K562 (cell line): ENCODE results near the gene PGAP2. TPM values are rescaled to one million over a fixed set of nuclear protein-coding genes. Genes with fewer than 3 reads are reported as not detected.

Experiments used
- ATAC-seq: fragments of 200-7000 bp; cut with Tn5 transposase; 3 replicates; pipeline ENCODE4 v1.9.1; 2020; ENCODE audit warnings: moderate library complexity
- BruUV-seq: library from RNA; stranded (reverse); fragments of 400-500 nt; replicated peaks from 2 replicates; lab custom pipeline; 2021; lab: Mats Ljungman, UMichigan
- CTCF ChIA-PET: fragments of 300-600 bp; formaldehyde crosslinking; extraction: SDS; loops from one replicate; lab custom pipeline; 2021; ENCODE audit warnings: low intra/inter-chr PET ratio; lab: Yijun Ruan, JAX
- POLR2A ChIA-PET: fragments of 300-600, 350-650 bp; sonication (Branson Sonifier 250); formaldehyde crosslinking; extraction: SDS; loops from one replicate; lab custom pipeline; 2021; ENCODE audit warnings: antibody characterized with exemption, inconsistent platforms; lab: Yijun Ruan, JAX
- DNase-seq, 4 experiments: peaks; one replicate each; pipeline versions ENCODE4 v3.0.0 to v3.0.0-alpha.2; 2011 to 2018; ENCODE audit warnings: low spot score in 3 of 4, mixed read lengths in 3 of 4; ENCODE audit errors: extremely low read depth in 1 of 4
- FAIRE-seq: peaks from 2 replicates; lab custom pipeline; 2011; peaks lifted over from hg19 to GRCh38; lab: Jason Lieb, UNC
- H2AFZ ChIP-seq: 2 replicates; pipeline ENCODE4 v1.6.0; 2011; ENCODE audit warnings: low read depth, low read length, control low read depth, inconsistent platforms
- H3K27ac ChIP-seq: fragments of 200-600 bp; 3 replicates; pipeline ENCODE4 v1.8.0; 2011; ENCODE audit warnings: low read depth, mild to moderate bottlenecking, control low read depth, inconsistent platforms, low read length, moderate library complexity, mixed read lengths; ENCODE audit errors: extremely low read depth
- H3K27me3 ChIP-seq, 2 experiments: fragments of 300-600 bp in 1 of 2; 2 replicates in 1 of 2; 3 replicates in 1 of 2; pipeline versions ENCODE4 v1.6.0 to v1.8.0; 2011; ENCODE audit warnings: inconsistent platforms in 2 of 2, low read length in 2 of 2, mild to moderate bottlenecking in 1 of 2, mixed read lengths in 1 of 2, moderate library complexity in 1 of 2; ENCODE audit not compliant: control insufficient read depth in 2 of 2, insufficient read depth in 2 of 2
- H3K36me3 ChIP-seq: fragments of 300-600 bp; 3 replicates; pipeline ENCODE4 v1.8.0; 2011; ENCODE audit warnings: mild to moderate bottlenecking, low read length, inconsistent platforms; ENCODE audit not compliant: control insufficient read depth, insufficient read depth
- H3K4me1 ChIP-seq, 2 experiments: fragments of 200-600 bp in 1 of 2; replicated peaks in 1 of 2; 2 replicates in 1 of 2; 3 replicates in 1 of 2; pipeline versions ENCODE4 v1.5.1 to v1.8.0; 2011; ENCODE audit warnings: inconsistent platforms in 2 of 2, low read length in 2 of 2, mild to moderate bottlenecking in 1 of 2, mixed read lengths in 1 of 2, moderate library complexity in 1 of 2; ENCODE audit not compliant: control insufficient read depth in 2 of 2, insufficient read depth in 2 of 2
- H3K4me2 ChIP-seq: 2 replicates; pipeline ENCODE4 v1.6.1; 2011; ENCODE audit warnings: low read length, control low read depth, inconsistent platforms, mixed read lengths; ENCODE audit not compliant: insufficient read depth
- H3K4me3 ChIP-seq: fragments of 200-600 bp; sonication (generic), shearing (Covaris generic); 2 replicates; pipeline ENCODE4 v1.5.1; 2016; ENCODE audit warnings: control low read depth, inconsistent platforms
- H3K79me2 ChIP-seq: fragments of 200-600 bp; 3 replicates; pipeline ENCODE4 v1.8.0; 2011; ENCODE audit warnings: low read length, inconsistent platforms; ENCODE audit not compliant: control insufficient read depth, insufficient read depth
- H3K9ac ChIP-seq, 2 experiments: 2 replicates each; pipeline versions ENCODE4 v1.6.0 to v1.6.1; 2011; ENCODE audit warnings: low read depth in 2 of 2, low read length in 2 of 2, control low read depth in 1 of 2, inconsistent platforms in 1 of 2, mild to moderate bottlenecking in 1 of 2, mixed read lengths in 1 of 2; ENCODE audit not compliant: insufficient read depth in 1 of 2
- H3K9me1 ChIP-seq: one replicate; pipeline ENCODE4 v1.6.0; 2011; ENCODE audit warnings: inconsistent platforms, mild to moderate bottlenecking, low read length, moderate library complexity; ENCODE audit not compliant: control insufficient read depth, insufficient read depth
- H3K9me3 ChIP-seq: replicated peaks from 2 replicates; pipeline ENCODE4 v1.5.1; 2011; ENCODE audit warnings: low read depth, low read length, inconsistent platforms; ENCODE audit not compliant: control insufficient read depth, insufficient read depth
- H4K20me1 ChIP-seq: replicated peaks from 2 replicates; pipeline ENCODE4 v1.6.1; 2011; ENCODE audit warnings: low read length, inconsistent platforms, mixed read lengths; ENCODE audit not compliant: control insufficient read depth, insufficient read depth
- MAZ ChIP-seq, 2 experiments: fragments of 450-650 bp in 1 of 2; sonication (generic) in 1 of 2; formaldehyde crosslinking; IDR thresholded peaks in 1 of 2; conservative IDR thresholded peaks in 1 of 2; 2 replicates each; pipeline versions ENCODE4 v1.4.0 to v1.5.0; 2020; ENCODE audit warnings: mild to moderate bottlenecking in 1 of 2, missing genetic modification reagents in 1 of 2
- MGA ChIP-seq: fragments of 450-650 bp; IDR thresholded peaks from 2 replicates; pipeline ENCODE4 v1.6.1; 2016; ENCODE audit warnings: mild to moderate bottlenecking, moderate library complexity
- RB1 ChIP-seq: fragments of 450-650 bp; IDR thresholded peaks from 2 replicates; pipeline ENCODE4 v1.6.1; 2017; ENCODE audit warnings: low read depth, mild to moderate bottlenecking
- ZNF445 ChIP-seq: fragments of 250-450 bp; sonication (Bioruptor Pico); IDR thresholded peaks from 2 replicates; pipeline ENCODE4 v1.4.0; 2020; ENCODE audit warnings: low read depth, mild to moderate bottlenecking, moderate library complexity
- WGBS: fragments of 100-300 bp; shearing (Covaris generic); methylation state at CpG from one replicate; pipeline ENCODE4 v1.1.6; 2016; ENCODE audit warnings: low coverage, mixed read lengths; ENCODE audit not compliant: insufficient coverage; ENCODE audit errors: missing lambda C conversion rate; 5-methylcytosine and 5-hydroxymethylcytosine counted together
- in situ Hi-C: fragments of 300-500 bp; cut with MboI; formaldehyde crosslinking; loops from 4 replicates; pipeline ENCODE4 v1.15.0; 2018; ENCODE audit warnings: inconsistent platforms, mixed read lengths
- intact Hi-C: fragments of 100-400 bp; cut with micrococcal nuclease; formaldehyde crosslinking; loops from 2 replicates; pipeline ENCODE4 v1.14.2; 2022
- polyA plus RNA-seq, 8 experiments: library from polyadenylated mRNA; depleted of rRNA in 4 of 8; stranded (reverse) in 5 of 8; unstranded in 3 of 8; fragments of >200 nt; fragmentation: Nextera tagmentation in 2 of 8; fragmentation: Illumina TruSeq in 1 of 8; extraction: Ambion mirVana in 2 of 8; extraction: Trizol in 1 of 8; gene quantifications; 2 replicates each; pipeline versions ENCODE4 v1.2.1 to v1.2.3, GENCODE V29; 2011 to 2014; ENCODE audit warnings: inconsistent platforms in 1 of 8, missing spikeins in 1 of 8
- total RNA-seq, 7 experiments: library from RNA; depleted of rRNA in 6 of 7; stranded (reverse); fragments of >200 nt in 6 of 7; fragmentation: Illumina TruSeq in 2 of 7; extraction: Trizol in 2 of 7; gene quantifications; 2 replicates each; pipeline versions ENCODE4 v1.2.1 to v1.2.3, GENCODE V29; 2011 to 2021; ENCODE audit warnings: low replicate concordance in 1 of 7

PGAP2 gene
- total and polyA plus RNA-seq, 9 of the 15 experiments (the other 6 are each of a cell fraction or from before 2014, with no cell fraction given): 17.9 to 47.2 (median 33.7) TPM

- Histone ChIP-seq H3K4me2 (peak overlapping the region; percentile 93), H3K79me2 (peaks cover 60% of the 10 kb centered on the region), H3K4me1 (peaks cover 34 to 57% of the 10 kb centered on the region in 2 experiments), H3K27me3 (no peaks in the 10 kb centered on the region), H3K9ac (peak overlapping the region; percentile 84 to 94), H3K9me3 (no peaks in the 10 kb centered on the region), H3K36me3 (peaks cover 33% of the 10 kb centered on the region), H2AFZ (no peak overlapping the region), H4K20me1 (peaks cover 4% of the 10 kb centered on the region; the same call in 1 of the 2 replicates), H3K9me1 (no peaks in the 10 kb centered on the region), H3K4me3 (peak overlapping the region; percentile 89), H3K27ac (peak overlapping the region; percentile 86)
- BruUV-seq: no TSS peak
- DNase-seq (peak in 1 of 4 experiments; percentile 45), FAIRE-seq (peak; percentile 29), ATAC-seq (peak; percentile 24)
- in situ Hi-C loops: no loop called here
- ChIA-PET POLR2A (interaction anchor here (0.5 to 2.7 kb wide), 14 partner anchors 9 to 119 kb away, joined by 3 to 9 read pairs (median 3); partner anchors contain the start of gene STIM1), CTCF (interaction anchor here (0.6 kb wide), 1 partner anchor 15 kb away, joined by 3 read pairs; no protein-coding TSS in a partner anchor)
- intact Hi-C loops: no loop called here
- WGBS: 0% methylated on average over 28 of the region's 46 CpGs
- TF ChIP-seq MAZ (CRISPR knock-in tag; conservative IDR thresholded peaks at IDR 0.05 in 1 of 2, IDR thresholded peaks at IDR 0.05 in 1 of 2): peak in 1 of 2 experiments; percentile 40; a peak in 1 of 4 replicates
- TF ChIP-seq ZNF445 (CRISPR knock-in tag): no peak
- peak; percentile 40; the same call in 1 of the 2 replicates for TF ChIP-seq RB1
- TF ChIP-seq MGA: no peak
Measured at GRCh38 chr11:3840004-3840869, 31.9 kb downstream of the PGAP2 start.
